NB4 (cell line): ENCODE results near the gene HDAC11.

Experiments
- CTCF ChIP-seq: IDR thresholded peaks from one replicate; pipeline ENCODE4 v1.5.1; 2012; ENCODE audit warnings: low read depth, low read length
- MAX ChIP-seq: IDR thresholded peaks from 2 replicates; pipeline ENCODE4 v1.6.1; 2011; ENCODE audit warnings: low read depth, low read length
- MYC ChIP-seq: IDR thresholded peaks from 2 replicates; pipeline ENCODE4 v1.6.1; 2011; ENCODE audit warnings: low read depth, low read length
- POLR2A ChIP-seq: IDR thresholded peaks from 2 replicates; pipeline ENCODE4 v1.6.1; 2011; ENCODE audit warnings: mild to moderate bottlenecking; ENCODE audit not compliant: insufficient read length; ENCODE audit errors: extremely low read depth

GRCh38 chr3:13465236-13465873, 14.8 kb upstream of the HDAC11 start:
- TF ChIP-seq MYC (no peak), CTCF (no peak), MAX (no peak), POLR2A (no peak)
